Measurements from ENCODE around the gene ZMYND12.
"Not testable (repeated sequence)": the region's sequence is repeated elsewhere in the genome, so short reads cannot be mapped to it uniquely, and the experiment has no call there.

The ZMYND12 gene

GRCh38 chr1:42456010-42456753 lies at the start of gene ZMYND12, which contains the start of gene PPCS:
ZMYND12 (minus strand) TSS chr1:42456022; CDS start chr1:42455997, 25 bp downstream.
PPCS (plus strand) TSS chr1:42456543; CDS start chr1:42456566, 23 bp downstream.
- DNase-seq, result peak; percentile 88 to 92

- no peak for DNase-seq
Observed at GRCh38 chr1:42504535-42505128, 48.8 kb upstream of the ZMYND12 start.

GRCh38 chr1:42502031-42502430 lies 46.2 kb upstream of the ZMYND12 start:
- not testable (repeated sequence) for DNase-seq

GRCh38 chr1:42490237-42490636 lies 34.4 kb upstream of the ZMYND12 start:
- DNase-seq, result no peak

GRCh38 chr1:42484382-42484781 lies 28.6 kb upstream of the ZMYND12 start:
- no peak for DNase-seq

GRCh38 chr1:42482635-42483153 lies 26.9 kb upstream of the ZMYND12 start:
- DNase-seq, result no peak

GRCh38 chr1:42480921-42481320 lies 25.1 kb upstream of the ZMYND12 start:
- no peak for DNase-seq

- no peak for DNase-seq
Observed at GRCh38 chr1:42479621-42480020, 23.8 kb upstream of the ZMYND12 start.

GRCh38 chr1:42477775-42478174 lies 22.0 kb upstream of the ZMYND12 start:
- DNase-seq, result no peak

GRCh38 chr1:42477354-42477753 lies 21.5 kb upstream of the ZMYND12 start:
- DNase-seq, result not testable (repeated sequence)

GRCh38 chr1:42476605-42477004 lies 20.8 kb upstream of the ZMYND12 start:
- no peak for DNase-seq

GRCh38 chr1:42469727-42470126 lies 13.9 kb upstream of the ZMYND12 start:
- DNase-seq, result no peak

GRCh38 chr1:42466030-42466429 lies 10.2 kb upstream of the ZMYND12 start:
- no peak for DNase-seq

GRCh38 chr1:42463921-42464320 lies 8.1 kb upstream of the ZMYND12 start:
- DNase-seq, result no peak

GRCh38 chr1:42462828-42463763 lies 7.3 kb upstream of the ZMYND12 start, which contains the start of gene CCDC30:
CCDC30 (plus strand) TSS chr1:42463286; CDS start chr1:42480552, 17,266 bp downstream.
- peak; percentile 97 to 98 for DNase-seq

- no peak for DNase-seq
Observed at GRCh38 chr1:42461196-42461595, 5.4 kb upstream of the ZMYND12 start.

GRCh38 chr1:42456754-42457089 lies 900 bp upstream of the ZMYND12 start:
- DNase-seq, result peak; percentile 59 to 69

- DNase-seq, result no peak
Observed at GRCh38 chr1:42454403-42454802, 1.4 kb downstream of the ZMYND12 start.

GRCh38 chr1:42453386-42453785 lies 2.4 kb downstream of the ZMYND12 start:
- no peak for DNase-seq

GRCh38 chr1:42450061-42450460 lies 5.8 kb downstream of the ZMYND12 start:
- DNase-seq, result no peak

- no peak for DNase-seq
Observed at GRCh38 chr1:42449256-42449655, 6.6 kb downstream of the ZMYND12 start.

- DNase-seq, result no peak
Observed at GRCh38 chr1:42442662-42443061, 13.2 kb downstream of the ZMYND12 start.

GRCh38 chr1:42439940-42440339 lies 15.9 kb downstream of the ZMYND12 start:
- DNase-seq, result no peak
